Stimulated activated CD4-positive, alpha-beta T cell treated with anti-CD3 and anti-CD28 coated beads, Interleukin-2, amount 100 ng/mL, for 24 hours (primary cell): Measurements from ENCODE around the gene EFNB2.

Experiments
- DNase-seq, 2 donors: peaks; one replicate each; pipeline ENCODE4 v3.0.0-alpha.2; 2020

EFNB2 gene

GRCh38 chr13:106548064-106548696 lies 12.7 kb upstream of the EFNB2 start:
- DNase-seq: no peak

- no peak for DNase-seq
Observed at GRCh38 chr13:106541826-106542225, 6.4 kb upstream of the EFNB2 start.

GRCh38 chr13:106540613-106541012 lies 5.2 kb upstream of the EFNB2 start:
- no peak for DNase-seq

GRCh38 chr13:106537521-106537920 lies 2.1 kb upstream of the EFNB2 start:
- DNase-seq: no peak

GRCh38 chr13:106536244-106537034 lies 977 bp upstream of the EFNB2 start:
- peak; percentile 92 to 95 for DNase-seq

GRCh38 chr13:106534639-106535551 lies 567 bp downstream of the EFNB2 start:
- DNase-seq: peak; percentile 22 to 27

GRCh38 chr13:106533943-106534638 lies 1.4 kb downstream of the EFNB2 start:
- DNase-seq: peak; percentile 22 to 25

- peak; percentile 19 to 27 for DNase-seq
Observed at GRCh38 chr13:106533101-106533942, 2.1 kb downstream of the EFNB2 start.

GRCh38 chr13:106532111-106532929 lies 3.1 kb downstream of the EFNB2 start:
- no peak for DNase-seq

GRCh38 chr13:106530980-106531481 lies 4.4 kb downstream of the EFNB2 start:
- no peak for DNase-seq

- no peak for DNase-seq
Observed at GRCh38 chr13:106530171-106530851, 5.2 kb downstream of the EFNB2 start.

- no peak for DNase-seq
Observed at GRCh38 chr13:106529415-106530170, 5.9 kb downstream of the EFNB2 start.

GRCh38 chr13:106528718-106529414 lies 6.6 kb downstream of the EFNB2 start:
- DNase-seq: no peak

GRCh38 chr13:106527826-106528225 lies 7.6 kb downstream of the EFNB2 start:
- DNase-seq: no peak

- DNase-seq: no peak
Observed at GRCh38 chr13:106527445-106527801, 8.0 kb downstream of the EFNB2 start.

GRCh38 chr13:106526738-106527444 lies 8.6 kb downstream of the EFNB2 start:
- no peak for DNase-seq

GRCh38 chr13:106525865-106526264 lies 9.6 kb downstream of the EFNB2 start:
- DNase-seq: no peak

- no peak for DNase-seq
Observed at GRCh38 chr13:106524108-106524507, 11.4 kb downstream of the EFNB2 start.
